Measurements from ENCODE around the gene ARPC2.

ARPC2 gene

DNA sequence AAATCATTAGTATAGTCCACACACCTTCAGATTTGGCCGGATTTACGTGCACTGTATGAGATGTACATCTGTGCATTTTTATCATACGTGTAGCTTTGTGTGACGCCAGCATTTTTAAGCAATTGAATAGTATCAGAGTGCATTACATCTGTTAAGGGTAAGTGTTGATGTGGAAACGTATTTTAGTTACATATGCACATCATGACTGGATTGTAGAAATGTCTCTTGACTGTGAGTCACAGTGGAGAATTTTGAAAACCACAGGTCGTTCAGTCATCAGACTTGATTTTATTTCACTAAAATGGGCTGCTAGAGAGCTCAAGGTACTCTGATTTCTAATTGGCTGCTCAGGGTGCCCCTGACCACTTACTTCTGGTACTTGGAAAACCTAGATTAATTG lies 38.5 kb downstream of the ARPC2 start:
- DNase-seq, result no peak

DNA sequence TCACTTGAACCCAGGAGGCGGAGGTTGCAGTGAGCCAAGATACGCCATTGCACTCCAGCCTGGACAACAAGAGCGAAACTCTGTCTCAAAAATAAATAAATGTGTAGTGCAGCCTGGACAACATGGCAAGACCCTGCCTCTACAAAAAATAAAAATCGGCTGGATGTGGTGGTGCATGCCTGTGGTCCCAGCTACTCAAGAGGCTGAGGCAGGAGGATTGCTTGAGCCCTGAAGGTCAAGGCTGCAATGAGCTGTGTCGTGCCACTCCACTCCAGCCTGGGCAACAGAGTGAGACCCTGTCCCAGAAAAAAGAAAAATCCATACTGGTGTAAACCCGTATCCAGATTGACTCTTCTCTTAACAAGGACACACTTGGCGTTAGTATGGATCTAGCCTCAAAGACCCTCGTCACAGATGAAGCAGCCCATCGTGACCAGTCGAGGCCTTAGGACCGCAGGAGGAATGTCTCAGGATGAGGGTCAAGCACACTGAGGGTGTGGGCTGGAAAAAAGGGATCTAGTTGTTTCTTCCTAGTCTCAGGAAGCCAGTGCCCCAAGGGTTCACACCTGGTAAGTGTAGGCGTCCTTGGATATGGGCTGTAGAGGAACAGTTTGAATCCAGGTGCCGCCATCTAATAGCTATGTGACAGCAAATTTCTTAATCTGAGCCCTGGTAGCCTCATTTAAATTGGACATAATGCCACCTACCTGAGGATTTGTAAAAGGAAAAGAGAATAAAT lies 39.8 kb downstream of the ARPC2 start:
- no peak for DNase-seq

DNA sequence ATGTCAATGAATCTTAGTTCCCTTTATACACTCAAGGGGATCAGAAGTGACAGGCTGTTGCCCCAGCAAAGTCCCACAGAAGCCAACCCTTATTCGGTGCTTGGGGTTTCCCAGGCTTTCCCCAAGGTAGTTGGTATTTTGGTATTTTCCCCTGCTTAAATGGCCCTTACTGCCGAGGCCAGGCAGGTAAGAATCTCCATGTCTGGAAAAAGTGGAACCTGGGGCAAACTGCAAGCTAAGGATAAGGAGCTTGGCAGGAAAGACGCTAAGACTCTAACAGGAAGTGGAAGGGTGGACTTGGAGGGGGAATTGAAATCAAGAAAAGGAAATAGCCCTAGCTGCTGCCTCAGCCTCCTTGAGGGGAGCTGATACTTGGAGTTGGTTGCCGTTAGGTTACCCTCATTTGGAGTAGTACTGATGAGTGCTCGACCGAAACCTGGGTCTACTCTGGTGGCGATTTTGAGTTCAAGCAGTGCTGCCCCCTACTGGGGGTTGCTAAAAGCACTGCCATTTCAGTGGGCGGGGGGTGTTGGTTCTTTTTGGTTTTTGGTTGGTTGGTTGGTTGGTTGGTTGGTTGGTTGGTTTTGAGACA lies 40.5 kb downstream of the ARPC2 start:
- DNase-seq, result no peak

DNA sequence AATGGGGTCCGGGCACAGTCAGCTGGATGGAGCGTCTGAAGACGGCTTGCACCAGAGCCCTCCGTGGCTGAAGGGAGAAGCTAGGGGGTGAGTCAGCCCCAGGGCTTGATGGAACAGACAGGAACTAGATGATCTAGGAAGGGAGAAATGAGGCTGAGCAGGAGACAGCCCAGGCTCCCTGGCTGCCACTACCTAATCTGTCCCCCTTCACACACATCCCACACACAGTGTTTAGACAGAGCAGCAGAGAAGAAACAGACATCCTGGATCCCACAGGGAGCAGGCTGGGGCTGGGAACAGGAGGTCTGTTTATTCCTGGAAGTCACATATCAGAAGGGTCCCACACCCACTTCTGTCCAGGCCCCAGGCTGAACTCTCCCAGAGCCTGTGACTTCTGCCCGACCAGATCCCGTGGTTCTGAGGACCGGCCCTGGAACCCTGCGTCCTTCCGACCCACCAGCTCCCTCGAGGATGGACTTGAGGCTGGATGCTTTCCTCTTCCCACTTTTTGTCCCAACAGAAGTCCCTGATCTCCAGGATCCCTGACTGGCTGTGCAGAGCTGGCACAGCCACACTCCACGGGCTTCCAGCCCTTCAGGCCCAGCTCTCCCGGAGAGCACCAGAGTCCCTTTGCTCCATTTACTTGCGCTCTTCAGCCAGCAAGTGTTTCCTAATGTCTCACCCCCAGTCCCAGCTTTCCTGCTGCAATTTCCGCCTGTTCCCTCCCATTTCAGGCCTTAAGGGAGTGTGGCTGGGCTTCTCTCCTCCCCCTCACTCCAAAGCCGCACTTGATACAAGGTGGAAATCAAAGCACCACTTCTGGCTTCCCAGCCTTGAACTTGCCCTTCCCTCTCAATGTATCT lies 42.3 kb downstream of the ARPC2 start:
- DNase-seq, result no peak

DNA sequence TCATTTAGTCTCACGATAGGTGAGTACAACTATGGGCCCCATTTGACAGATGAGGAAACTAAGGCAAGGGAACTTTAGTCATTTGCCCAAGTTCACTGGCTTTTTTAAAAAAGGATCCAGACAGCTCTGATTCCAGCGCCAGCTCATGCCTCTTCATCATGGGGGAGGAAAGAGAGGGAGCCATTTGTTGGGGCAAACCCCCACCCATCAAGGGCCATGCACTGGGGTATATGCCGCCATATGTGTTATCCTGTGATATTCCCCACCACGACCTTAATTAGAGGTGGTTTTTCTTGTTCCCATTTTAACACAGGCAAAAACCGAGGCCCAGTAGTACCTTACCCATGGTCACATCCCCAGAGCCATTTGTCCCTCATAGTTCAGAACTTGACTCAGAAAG lies 43.2 kb downstream of the ARPC2 start:
- no peak for DNase-seq

DNA sequence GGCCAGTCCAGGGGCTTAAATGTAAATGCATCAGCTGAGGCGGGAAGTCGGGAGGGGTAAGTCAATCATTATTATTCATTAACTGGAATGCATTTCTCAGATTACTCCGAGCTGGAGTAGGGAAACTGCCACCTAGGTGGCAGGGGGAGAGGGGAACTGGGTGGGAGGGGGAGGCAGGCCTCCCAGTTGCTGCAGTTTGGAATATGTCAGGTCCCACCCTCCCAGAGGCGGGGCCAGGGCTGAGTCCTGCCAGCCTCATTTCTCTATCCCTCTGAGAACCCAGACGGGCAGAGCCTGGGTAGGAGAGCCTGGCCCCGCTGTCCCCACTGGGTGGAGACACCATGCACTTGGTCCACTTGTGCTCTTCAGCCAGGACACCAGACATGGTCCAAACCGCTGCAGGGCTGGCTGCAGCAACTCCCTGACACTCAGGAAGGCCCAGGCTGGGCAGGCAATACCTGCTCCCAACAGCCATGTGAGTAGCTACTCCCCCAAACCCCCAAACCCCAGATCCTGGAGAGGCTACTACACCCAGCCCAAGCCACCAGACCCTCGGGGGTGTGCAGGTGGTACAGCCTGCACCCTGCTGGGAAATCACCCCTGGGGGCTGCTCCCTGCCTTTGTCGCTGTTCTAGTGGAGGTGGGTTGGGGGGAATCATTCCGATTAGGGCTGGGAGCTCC lies 43.9 kb downstream of the ARPC2 start, which contains the start of gene GPBAR1:
Gene GPBAR1, plus strand, starts transcription at position 274 of the 681 bp plus-strand sequence. CDS start 1,710 bp downstream, outside the sequence.
- peak; percentile 7 for DNase-seq

DNA sequence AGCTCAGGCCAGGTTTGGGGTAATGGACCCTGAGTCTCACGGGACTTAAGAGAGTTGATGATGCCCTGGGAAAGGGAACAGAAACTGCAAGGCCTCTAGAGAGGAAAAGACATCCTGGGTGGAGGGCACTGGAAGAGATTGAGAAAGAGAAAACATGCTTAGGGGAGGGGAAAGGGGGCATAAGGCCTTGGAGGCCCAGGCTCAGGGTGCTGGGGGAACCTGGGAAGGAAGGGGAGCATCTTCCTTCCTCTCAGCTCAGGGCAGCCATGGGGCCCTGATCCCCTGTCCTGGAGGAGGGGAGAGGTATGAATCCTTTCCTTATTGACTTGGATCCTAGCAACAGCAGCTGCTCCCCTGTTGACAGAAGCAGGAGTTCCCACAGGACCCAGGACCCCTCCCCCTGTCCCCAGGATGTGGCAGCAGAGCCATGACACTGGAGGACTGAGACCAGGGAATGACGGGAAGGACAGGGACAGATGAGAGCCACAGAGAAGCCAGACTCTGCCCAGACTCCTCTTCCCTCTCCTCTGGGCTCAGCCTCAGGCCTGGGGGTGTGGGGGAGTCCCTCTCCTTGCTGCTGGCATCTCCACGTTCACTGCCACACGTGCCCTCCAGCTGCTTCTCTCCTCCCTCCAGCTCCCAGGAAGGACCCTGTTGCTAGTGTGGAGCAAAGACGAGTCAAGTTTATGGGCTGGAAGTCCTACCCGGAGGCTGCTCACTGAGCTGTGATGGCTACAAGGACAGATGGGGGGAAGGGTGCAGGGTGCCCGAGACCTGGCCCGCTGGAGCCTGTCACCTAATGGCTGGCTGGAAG lies 44.6 kb downstream of the ARPC2 start:
- DNase-seq, result peak; percentile 18

DNA sequence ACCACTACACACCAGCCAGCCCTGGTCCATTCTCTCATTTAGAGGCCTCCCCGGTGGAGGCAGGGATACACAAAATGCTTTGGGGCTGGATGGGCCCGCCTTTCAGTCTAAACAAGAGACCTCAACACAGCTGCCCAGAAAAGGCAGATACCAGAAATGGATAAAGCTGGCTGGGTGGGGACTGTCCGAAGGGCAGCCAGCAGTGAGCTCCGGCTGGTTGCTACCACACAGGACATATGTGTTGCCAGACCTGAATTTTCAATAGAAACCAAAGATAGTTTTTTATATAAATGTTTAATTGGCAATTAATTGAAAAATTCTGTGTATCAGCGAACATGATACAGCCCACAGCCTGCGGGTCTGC lies 45.2 kb downstream of the ARPC2 start:
- DNase-seq, result no peak

DNA sequence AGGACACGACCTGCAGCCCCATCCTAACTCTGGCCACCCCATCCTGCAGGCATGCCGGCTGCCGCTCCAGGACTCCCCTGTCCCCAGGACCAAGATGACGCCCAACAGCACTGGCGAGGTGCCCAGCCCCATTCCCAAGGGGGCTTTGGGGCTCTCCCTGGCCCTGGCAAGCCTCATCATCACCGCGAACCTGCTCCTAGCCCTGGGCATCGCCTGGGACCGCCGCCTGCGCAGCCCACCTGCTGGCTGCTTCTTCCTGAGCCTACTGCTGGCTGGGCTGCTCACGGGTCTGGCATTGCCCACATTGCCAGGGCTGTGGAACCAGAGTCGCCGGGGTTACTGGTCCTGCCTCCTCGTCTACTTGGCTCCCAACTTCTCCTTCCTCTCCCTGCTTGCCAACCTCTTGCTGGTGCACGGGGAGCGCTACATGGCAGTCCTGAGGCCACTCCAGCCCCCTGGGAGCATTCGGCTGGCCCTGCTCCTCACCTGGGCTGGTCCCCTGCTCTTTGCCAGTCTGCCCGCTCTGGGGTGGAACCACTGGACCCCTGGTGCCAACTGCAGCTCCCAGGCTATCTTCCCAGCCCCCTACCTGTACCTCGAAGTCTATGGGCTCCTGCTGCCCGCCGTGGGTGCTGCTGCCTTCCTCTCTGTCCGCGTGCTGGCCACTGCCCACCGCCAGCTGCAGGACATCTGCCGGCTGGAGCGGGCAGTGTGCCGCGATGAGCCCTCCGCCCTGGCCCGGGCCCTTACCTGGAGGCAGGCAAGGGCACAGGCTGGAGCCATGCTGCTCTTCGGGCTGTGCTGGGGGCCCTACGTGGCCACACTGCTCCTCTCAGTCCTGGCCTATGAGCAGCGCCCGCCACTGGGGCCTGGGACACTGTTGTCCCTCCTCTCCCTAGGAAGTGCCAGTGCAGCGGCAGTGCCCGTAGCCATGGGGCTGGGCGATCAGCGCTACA lies 45.9 kb downstream of the ARPC2 start:
- no peak for DNase-seq

DNA sequence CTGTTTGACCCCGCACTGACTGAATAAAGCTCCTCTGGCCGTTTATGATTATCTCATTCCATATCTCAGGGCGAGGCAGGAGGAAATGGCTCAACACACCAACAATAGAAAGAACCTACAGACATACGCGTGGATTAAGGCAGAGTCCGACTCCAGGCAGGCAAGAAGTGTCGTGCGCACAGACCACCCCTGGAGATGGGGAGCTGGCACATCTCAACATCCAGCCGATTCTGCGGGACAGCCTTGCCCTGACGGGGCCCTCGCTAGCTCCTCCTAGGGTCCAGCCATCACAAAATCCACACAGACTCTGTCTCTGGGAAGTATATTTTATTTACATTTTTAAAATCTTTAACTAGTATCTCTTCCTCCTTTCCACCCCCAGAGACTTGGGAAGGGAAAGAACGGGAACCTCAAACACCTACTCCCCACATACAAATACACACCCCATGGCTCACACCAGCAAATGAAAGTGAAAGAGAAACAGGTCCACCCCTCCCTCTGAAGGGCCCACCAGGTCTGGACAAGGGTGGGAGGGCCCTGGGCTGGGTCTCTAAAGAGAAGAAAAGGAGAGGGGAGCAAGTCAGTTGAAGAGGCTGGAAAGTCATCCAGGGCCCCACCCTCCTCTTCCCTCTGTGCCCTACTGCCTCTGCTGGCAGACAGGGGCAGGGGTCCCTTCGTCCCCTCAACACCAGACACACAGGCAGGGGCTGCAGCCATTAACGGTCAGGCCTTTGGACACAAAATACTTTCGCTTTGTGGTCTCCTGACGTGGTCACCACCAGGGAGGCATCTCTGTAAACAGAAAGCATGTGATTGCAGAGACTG lies 47.0 kb downstream of the ARPC2 start:
- no peak for DNase-seq

DNA sequence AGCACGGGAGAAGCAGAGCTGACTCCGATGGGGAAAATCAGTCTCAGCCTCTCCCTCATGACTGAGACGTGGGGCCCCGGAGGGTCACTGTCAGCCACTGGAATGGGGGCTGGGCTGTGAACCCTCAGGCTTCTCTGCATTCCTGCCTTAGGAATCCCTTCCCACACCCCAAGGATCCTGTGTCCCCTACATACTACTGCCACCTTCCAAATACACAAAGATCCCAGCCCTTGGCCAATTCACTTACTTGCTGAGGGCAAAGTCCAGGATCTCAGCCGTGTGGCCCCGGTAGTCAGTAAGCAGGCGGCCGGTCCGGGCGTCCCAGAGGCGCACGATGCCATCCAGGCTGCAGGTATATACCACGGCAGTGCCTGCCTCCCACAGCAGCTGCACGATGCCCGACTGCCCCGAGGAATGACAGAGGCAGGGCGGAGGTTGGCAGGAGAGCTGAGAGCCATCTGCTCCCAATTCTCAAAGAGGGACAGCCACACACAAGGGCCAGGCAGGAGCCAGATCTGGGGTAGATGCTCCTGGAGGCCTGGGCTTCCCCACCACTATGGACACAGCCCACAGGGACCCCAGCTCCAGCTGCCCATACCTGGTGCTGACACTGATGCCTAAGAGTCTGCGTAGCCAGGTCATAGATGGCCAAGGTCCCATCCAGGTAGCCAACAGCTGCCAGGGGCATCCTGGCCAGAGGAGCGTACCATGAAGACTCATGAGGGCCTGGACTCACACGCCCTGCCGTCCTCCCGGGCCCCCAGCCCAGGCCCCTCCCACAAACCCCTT lies 48.0 kb downstream of the ARPC2 start:
- DNase-seq, result no peak

DNA sequence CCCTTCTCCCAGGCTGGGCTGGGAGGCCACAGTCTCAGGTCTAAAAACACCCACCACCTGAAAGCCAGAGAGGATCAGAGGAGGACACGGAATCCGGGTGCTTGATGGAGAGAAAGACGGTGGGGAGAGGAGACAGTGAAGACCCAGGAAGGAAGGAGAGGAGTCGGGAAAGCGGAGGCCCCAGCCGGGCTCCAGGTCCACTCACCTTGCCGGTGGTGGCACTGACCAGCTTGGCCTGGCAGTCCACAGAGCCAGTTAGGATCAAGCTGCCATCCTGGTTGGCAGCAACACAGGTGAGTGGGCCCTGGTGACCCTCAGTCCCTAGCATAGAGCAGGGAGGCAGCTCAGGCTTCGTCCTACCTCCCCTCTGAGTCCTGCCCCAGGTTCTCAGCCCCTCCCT lies 48.6 kb downstream of the ARPC2 start:
- DNase-seq, result no peak

DNA sequence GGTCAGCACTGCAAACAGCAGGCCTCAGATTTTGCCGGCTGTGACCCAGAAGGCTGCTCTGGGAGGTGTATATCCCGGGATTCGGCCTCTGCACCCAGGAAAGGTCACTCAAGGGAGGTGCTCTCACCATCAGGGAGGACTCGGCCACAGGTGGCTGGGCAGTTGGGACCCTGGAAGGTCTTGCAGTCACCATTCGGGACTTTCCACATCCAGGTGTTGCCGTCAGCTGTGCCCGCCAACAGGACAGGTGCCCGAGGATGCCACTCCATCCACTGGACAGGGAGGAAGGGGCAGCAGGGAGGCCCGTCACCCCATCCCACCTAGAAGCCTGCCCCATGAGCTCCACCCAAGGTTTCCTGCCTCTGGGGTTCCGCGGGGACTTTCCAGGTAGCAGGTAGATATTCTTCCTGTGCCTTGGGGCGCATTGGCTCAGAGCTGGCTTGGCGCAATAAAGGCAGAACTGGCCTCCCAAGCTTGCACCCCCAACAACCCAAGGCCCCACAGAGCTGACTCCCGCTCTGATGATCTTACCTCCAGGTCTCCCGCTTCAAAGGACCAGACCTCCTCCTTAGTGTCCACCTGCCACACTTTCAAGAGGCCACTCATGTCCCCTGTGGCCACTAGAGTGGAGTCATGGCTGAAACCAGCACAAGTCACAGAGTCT lies 49.5 kb downstream of the ARPC2 start:
- no peak for DNase-seq

DNA sequence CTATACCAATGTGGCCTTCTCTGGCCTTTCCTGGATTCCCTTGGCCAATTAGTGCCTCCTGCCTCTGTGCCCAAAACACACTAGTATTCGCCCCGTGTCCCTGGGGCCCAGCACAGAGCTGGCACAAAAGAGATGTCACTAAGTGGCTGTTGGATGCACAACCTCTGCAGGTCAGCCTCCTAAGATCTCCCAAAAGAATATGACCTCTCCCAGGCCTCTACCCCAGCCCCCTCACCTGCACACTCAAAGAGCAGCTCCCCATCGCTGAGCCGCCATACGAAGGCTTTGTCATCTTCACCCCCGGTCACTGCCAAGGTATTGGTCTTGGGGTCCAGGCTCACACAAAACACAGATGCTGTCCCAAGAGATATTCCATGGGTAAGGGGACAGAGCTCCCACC lies 50.3 kb downstream of the ARPC2 start:
- DNase-seq, result no peak

DNA sequence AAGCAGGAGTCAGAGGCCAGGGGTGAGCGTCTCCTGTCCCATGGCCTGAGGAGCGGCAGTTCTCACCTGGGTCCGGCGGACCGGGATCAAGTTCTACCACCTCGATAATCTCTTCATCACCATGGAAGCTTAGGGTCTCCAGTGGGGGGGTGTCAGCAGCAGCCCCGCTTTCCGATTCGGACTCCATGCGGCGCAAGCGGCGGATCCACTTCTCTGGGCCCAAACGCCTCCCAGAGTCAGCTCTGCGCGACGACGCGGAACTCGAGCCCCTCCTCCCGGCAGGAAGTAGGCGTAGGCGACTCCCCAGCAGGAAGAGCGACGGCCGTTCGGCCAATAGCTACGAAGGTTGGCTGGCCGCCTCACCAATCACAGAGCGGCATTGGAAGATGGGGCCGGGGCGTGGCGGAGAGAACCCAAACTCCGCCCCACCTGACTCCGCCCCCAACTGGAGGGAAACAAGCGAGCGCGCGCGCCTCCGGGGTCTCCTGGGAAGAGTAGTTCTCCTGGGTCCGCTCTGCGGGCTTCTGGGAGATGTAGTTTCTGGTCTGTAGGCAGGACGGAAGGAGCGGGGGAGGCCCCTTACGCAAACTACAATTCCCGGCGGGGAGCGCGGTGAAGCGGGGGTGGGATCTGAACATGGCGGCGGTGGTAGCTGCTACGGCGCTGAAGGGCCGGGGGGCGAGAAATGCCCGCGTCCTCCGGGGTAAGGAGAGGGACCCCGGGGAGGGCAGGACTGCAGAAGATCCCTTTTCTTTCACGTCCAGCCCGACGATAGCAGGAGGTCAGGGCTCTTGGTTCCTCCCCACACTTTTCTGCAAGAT lies 53.1 kb downstream of the ARPC2 start, which contains the start of the genes AAMP and PNKD:
Gene AAMP, minus strand, starts transcription at position 238 of the 821 bp plus-strand sequence. Its CDS starts 51 bp downstream, at position 187.
Gene PNKD, plus strand, starts transcription at position 620 of the 821 bp plus-strand sequence. Its CDS starts 17 bp downstream, at position 637.
- DNase-seq, result peak; percentile 99

DNA sequence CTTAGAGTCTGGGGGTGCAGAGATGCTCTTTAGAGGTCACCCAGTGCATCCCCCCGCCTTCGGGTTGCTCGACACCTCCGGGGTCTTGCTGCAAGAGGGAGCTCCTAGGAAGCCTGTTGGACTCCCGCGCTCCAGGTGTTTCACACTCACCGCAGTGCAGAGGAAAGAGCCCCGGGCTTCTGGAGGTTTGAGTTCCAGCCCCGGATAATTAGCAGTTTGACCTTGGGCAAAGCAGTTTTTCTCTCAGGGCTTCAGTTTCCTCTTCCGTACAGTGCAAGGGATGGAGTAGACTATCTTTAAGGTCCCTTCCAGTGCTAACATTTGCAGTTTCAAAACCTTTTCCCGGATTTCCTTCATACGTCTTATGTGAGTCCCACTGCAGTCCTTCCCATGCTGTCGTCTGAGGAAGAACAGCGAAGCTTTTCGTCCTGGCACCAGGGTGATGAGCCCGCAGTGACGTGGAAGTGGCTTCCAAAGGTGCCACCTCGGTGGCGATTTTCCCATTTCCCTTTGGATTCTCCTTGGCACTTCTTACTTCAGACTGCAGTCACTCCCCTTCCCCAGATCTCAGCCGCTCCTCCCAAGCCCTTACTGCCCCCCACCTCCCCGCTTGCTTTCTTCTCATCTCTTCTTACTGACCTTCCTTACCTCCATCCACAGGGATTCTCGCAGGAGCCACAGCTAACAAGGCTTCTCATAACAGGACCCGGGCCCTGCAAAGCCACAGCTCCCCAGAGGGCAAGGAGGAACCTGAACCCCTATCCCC lies 53.9 kb downstream of the ARPC2 start:
- DNase-seq, result no peak

DNA sequence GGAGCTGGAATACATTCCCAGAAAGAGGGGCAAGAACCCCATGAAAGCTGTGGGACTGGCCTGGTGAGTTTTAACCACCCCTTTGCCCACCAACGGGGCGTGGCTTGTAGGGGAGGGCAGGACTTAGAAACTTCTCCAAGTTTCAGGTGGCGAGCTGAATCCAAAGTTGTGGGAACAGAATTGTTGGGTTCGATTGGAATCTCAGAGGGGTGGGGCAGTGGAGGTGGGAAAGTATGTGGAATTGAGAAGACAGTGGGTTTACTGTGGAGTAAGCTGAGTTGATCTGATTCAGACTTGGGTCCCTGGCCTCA lies 54.5 kb downstream of the ARPC2 start:
- no peak for DNase-seq

Data from DMS153 (cell line).